NCI-H2107 treated with DMSO at 0.1 percent for 48 hours (cell line): Measurements from ENCODE around the gene NCS1.

ENCODE experiments used
- DNase-seq: peaks from one replicate; lab custom pipeline; 2025; ENCODE audit not compliant: unreplicated experiment; lab: John Stamatoyannopoulos, UW

Gene NCS1

GRCh38 chr9:130147198-130147597 is 25.0 kb upstream of the NCS1 start:
- DNase-seq = no peak

- no peak for DNase-seq
These were observed 24.3 kb upstream of the NCS1 start for GRCh38 chr9:130147910-130148309.

- DNase-seq = no peak
These were observed 23.2 kb upstream of the NCS1 start for GRCh38 chr9:130149031-130149430.

GRCh38 chr9:130149654-130150286 is 22.4 kb upstream of the NCS1 start:
- no peak for DNase-seq

- no peak for DNase-seq
These were observed 21.3 kb upstream of the NCS1 start for GRCh38 chr9:130150779-130151382.

GRCh38 chr9:130154816-130155215 is 17.4 kb upstream of the NCS1 start:
- no peak for DNase-seq

- DNase-seq = no peak
These were observed 16.6 kb upstream of the NCS1 start for GRCh38 chr9:130155647-130156046.

- DNase-seq = no peak
These were observed 15.5 kb upstream of the NCS1 start for GRCh38 chr9:130156672-130157071.

- DNase-seq = no peak
These were observed 15.1 kb upstream of the NCS1 start for GRCh38 chr9:130157079-130157478.

GRCh38 chr9:130158001-130158400 is 14.2 kb upstream of the NCS1 start:
- DNase-seq = no peak

- DNase-seq = no peak
These were observed 13.1 kb upstream of the NCS1 start for GRCh38 chr9:130159057-130159456.

- peak; percentile 56 for DNase-seq
These were observed 12.1 kb upstream of the NCS1 start for GRCh38 chr9:130159915-130160670.

GRCh38 chr9:130160862-130161470 is 11.2 kb upstream of the NCS1 start:
- no peak for DNase-seq

GRCh38 chr9:130165579-130165978 is 6.6 kb upstream of the NCS1 start:
- DNase-seq = no peak

GRCh38 chr9:130166399-130166798 is 5.8 kb upstream of the NCS1 start:
- DNase-seq = no peak

- DNase-seq = no peak
These were observed 4.3 kb upstream of the NCS1 start for GRCh38 chr9:130167927-130168326.

GRCh38 chr9:130171226-130172148 is 717 bp upstream of the NCS1 start:
- DNase-seq = no peak

GRCh38 chr9:130172858-130173665 is 858 bp downstream of the NCS1 start:
- no peak for DNase-seq

GRCh38 chr9:130173666-130173983 is 1.4 kb downstream of the NCS1 start:
- no peak for DNase-seq

GRCh38 chr9:130174025-130174424 is 1.8 kb downstream of the NCS1 start:
- DNase-seq = no peak
